Adrenal gland (tissue), 5 donors: Measurements from ENCODE around the gene TMEM163.

Source experiments
- POLR2A ChIP-seq, 2 donors: fragments of 450-650 bp; IDR thresholded peaks; one replicate each; pipeline ENCODE4 v1.6.1; 2017; ENCODE audit warnings: antibody characterized with exemption in 2 of 2, mild to moderate bottlenecking in 2 of 2, moderate library complexity in 1 of 2
- TF ChIP-seq, protein P1 (sequence below), 6 experiments: fragments of 450-650 bp in 4 of 6; fragments of 200-600 bp in 2 of 6; sonication (generic) in 1 of 6; IDR thresholded peaks; 1 replicate in 5 of 6; 2 replicates in 1 of 6; pipeline versions ENCODE4 v1.5.1 to v1.8.0; 2016 to 2021; ENCODE audit warnings: antibody characterized with exemption in 6 of 6, mild to moderate bottlenecking in 2 of 6, moderate library complexity in 1 of 6
- donor health status: DM: no; HTN: no; CAD: no.

DNA sequence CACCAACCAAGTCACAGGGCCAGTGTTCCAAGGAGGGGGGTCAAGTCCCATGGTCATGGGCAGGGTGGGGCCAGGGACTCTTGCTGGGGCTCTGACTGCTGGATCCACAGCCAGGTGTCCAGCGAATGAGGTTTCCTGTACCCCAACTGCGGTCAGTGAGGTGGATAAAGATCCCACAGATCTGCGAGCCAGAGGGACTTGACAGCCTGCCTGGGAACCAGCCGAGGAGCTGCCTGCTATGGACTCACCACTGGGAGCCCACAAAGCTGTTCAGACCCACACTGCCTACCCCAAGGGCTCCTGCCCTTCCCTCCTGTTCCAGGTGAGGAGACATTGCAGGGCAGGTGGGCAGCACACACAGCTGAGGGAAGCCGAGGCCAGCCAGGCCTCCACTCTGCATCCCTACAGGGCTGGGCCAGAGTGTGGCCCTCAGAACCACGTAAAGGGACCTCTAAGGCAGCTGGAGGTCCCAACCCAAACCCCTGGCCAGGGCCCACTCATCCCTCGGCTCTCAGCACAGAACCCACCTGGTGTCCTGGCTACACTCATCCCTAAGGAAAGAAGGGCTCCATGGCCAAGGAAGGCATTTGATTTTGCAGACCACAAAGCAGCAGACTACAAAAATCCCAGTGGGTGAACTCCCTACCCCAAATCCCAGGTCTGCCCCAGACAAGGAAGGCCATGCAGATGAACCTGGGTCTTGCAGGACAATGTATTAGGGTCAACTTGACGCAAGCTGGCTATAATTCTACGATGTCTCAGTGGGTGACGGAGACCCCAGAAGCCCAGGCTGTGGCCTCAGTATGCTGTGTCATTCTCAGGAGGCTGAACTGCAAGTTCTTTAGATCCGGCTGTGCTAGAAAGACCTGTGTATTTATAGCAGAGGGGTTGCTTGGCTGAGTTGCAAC, 255.8 kb downstream of the TMEM163 start:
- TF ChIP-seq, protein P1, sequence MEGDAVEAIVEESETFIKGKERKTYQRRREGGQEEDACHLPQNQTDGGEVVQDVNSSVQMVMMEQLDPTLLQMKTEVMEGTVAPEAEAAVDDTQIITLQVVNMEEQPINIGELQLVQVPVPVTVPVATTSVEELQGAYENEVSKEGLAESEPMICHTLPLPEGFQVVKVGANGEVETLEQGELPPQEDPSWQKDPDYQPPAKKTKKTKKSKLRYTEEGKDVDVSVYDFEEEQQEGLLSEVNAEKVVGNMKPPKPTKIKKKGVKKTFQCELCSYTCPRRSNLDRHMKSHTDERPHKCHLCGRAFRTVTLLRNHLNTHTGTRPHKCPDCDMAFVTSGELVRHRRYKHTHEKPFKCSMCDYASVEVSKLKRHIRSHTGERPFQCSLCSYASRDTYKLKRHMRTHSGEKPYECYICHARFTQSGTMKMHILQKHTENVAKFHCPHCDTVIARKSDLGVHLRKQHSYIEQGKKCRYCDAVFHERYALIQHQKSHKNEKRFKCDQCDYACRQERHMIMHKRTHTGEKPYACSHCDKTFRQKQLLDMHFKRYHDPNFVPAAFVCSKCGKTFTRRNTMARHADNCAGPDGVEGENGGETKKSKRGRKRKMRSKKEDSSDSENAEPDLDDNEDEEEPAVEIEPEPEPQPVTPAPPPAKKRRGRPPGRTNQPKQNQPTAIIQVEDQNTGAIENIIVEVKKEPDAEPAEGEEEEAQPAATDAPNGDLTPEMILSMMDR (IDR thresholded peaks at IDR 0.05) = no peak
- TF ChIP-seq POLR2A (IDR thresholded peaks at IDR 0.05) = no peak
